HepG2 (cell line): ENCODE measurements around the gene PIGZ. TPM values are rescaled to one million over a fixed set of nuclear protein-coding genes. Genes with fewer than 3 reads are reported as not detected.
A peak's percentile ranks its signal among the peaks of the same experiment; 100 is the strongest.

ENCODE experiments used
- BCL6 ChIP-seq: IDR thresholded peaks from 2 replicates; pipeline ENCODE4 v1.6.1; 2016; ENCODE audit warnings: missing genetic modification reagents, missing compliant biosample characterization
- FOSL2 ChIP-seq: sonication (generic); formaldehyde crosslinking; IDR thresholded peaks from 2 replicates; pipeline ENCODE4 v1.4.0; 2020; ENCODE audit warnings: missing genetic modification reagents
- FOXA1 ChIP-seq, 2 experiments: fragments of 450-650 bp in 1 of 2; sonication (generic) in 1 of 2; formaldehyde crosslinking in 1 of 2; IDR thresholded peaks; 2 replicates each; pipeline versions ENCODE4 v1.4.0 to v1.6.1; 2016 to 2020; ENCODE audit warnings: missing genetic modification reagents in 1 of 2
- GATAD2A ChIP-seq: IDR thresholded peaks from 2 replicates; pipeline ENCODE4 v1.6.1; 2016
- RBFOX2 ChIP-seq: fragments of 200-400 bp; formaldehyde crosslinking; IDR thresholded peaks from 2 replicates; pipeline ENCODE4 v1.6.1; 2017; ENCODE audit warnings: low read depth, mild to moderate bottlenecking, low read length
- RFX1 ChIP-seq: fragments of 450-650 bp; IDR thresholded peaks from 2 replicates; pipeline ENCODE4 v1.6.1; 2017
- SALL1 ChIP-seq: sonication (generic); formaldehyde crosslinking; IDR thresholded peaks from 2 replicates; pipeline ENCODE4 v1.8.0; 2022; ENCODE audit warnings: mild to moderate bottlenecking, missing genetic modification reagents
- TEAD3 ChIP-seq: optimal IDR thresholded peaks from 2 replicates; pipeline ENCODE3; 2016; ENCODE audit warnings: borderline replicate concordance
- polyA plus RNA-seq, 8 experiments: library from polyadenylated mRNA; depleted of rRNA in 3 of 8; stranded (reverse) in 7 of 8; unstranded in 1 of 8; fragments of >200 nt; fragmentation: Illumina TruSeq in 4 of 8; extraction: Trizol in 4 of 8; gene quantifications; 2 replicates each; pipeline versions ENCODE4 v1.2.1 to v1.2.3, GENCODE V29; 2011 to 2016; ENCODE audit warnings: low read depth in 4 of 8, missing spikeins in 1 of 8, mixed read lengths in 1 of 8; ENCODE audit not compliant: insufficient read depth in 1 of 8
- total RNA-seq, 5 experiments: library from RNA; depleted of rRNA; stranded (reverse); fragments of >200 nt; fragmentation: Illumina TruSeq; extraction: Trizol; gene quantifications; 2 replicates each; pipeline ENCODE4 v1.2.3, GENCODE V29; 2016; ENCODE audit warnings: low read depth in 1 of 5
- TF ChIP-seq, protein P1 (sequence below): sonication (generic); formaldehyde crosslinking; IDR thresholded peaks from 2 replicates; pipeline ENCODE4 v1.4.0; 2020; ENCODE audit warnings: missing genetic modification reagents
- TF ChIP-seq, protein P2 (sequence below): sonication (generic); formaldehyde crosslinking; IDR thresholded peaks from 2 replicates; pipeline ENCODE4 v1.5.0; 2020; ENCODE audit warnings: mild to moderate bottlenecking, missing genetic modification reagents, moderate library complexity
- TF ChIP-seq, protein P3 (sequence below), 2 experiments: fragments of 450-650 bp in 1 of 2; sonication (generic) in 1 of 2; formaldehyde crosslinking in 1 of 2; IDR thresholded peaks; 2 replicates each; pipeline versions ENCODE4 v1.6.1 to v1.8.0; 2016 to 2022; ENCODE audit warnings: antibody characterized with exemption in 1 of 2, mild to moderate bottlenecking in 1 of 2, missing genetic modification reagents in 1 of 2
- TF ChIP-seq, protein P4 (sequence below): IDR thresholded peaks from 2 replicates; pipeline ENCODE4 v1.4.0; 2020; ENCODE audit warnings: mild to moderate bottlenecking, missing genetic modification reagents

The PIGZ gene
- total and polyA plus RNA-seq, 2 of the 13 experiments (the other 11 are each of a cell fraction or from before 2014, with no cell fraction given), result 4.7 to 60.5 TPM

DNA sequence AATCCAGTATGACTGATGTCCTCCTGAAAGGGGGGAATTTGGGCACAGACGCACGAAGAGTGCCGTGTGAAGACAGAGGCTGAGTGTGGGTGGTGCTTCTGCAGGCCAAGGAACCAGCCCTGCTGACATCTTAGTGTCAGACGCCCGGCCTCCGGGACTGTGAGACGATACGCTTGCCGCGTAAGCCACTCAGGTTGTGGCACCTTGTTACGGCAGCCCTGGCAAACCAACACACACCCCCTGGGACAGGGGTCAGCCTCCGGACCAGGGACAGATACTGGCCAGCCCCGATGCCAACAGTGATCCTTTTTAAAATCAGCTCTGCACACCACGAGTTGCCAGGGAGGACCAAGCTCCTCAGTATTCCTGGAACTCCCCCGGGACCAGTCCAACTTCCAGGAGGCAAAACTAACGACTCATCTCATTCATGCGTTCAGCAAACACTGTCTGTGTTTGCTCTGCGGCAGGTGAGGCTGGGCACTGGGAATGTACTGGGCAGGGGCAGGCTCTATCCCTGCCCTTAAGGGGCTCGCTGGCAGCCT lies 21.2 kb upstream of the PIGZ start (continued):
- TF ChIP-seq FOSL2 (CRISPR knock-in tag), result peak; percentile 47; the same call in 1 of the 2 replicates
- no peak for TF ChIP-seq RBFOX2
- TF ChIP-seq, protein P1, sequence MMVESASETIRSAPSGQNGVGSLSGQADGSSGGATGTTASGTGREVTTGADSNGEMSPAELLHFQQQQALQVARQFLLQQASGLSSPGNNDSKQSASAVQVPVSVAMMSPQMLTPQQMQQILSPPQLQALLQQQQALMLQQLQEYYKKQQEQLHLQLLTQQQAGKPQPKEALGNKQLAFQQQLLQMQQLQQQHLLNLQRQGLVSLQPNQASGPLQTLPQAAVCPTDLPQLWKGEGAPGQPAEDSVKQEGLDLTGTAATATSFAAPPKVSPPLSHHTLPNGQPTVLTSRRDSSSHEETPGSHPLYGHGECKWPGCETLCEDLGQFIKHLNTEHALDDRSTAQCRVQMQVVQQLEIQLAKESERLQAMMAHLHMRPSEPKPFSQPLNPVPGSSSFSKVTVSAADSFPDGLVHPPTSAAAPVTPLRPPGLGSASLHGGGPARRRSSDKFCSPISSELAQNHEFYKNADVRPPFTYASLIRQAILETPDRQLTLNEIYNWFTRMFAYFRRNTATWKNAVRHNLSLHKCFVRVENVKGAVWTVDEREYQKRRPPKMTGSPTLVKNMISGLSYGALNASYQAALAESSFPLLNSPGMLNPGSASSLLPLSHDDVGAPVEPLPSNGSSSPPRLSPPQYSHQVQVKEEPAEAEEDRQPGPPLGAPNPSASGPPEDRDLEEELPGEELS (CRISPR knock-in tag), result 0 out of 2 replicates have a peak, but pooled peaks have one; percentile 14
- peak; percentile 56; the same call in 1 of the 2 replicates for TF ChIP-seq GATAD2A (CRISPR knock-in tag)
- TF ChIP-seq, protein P2, sequence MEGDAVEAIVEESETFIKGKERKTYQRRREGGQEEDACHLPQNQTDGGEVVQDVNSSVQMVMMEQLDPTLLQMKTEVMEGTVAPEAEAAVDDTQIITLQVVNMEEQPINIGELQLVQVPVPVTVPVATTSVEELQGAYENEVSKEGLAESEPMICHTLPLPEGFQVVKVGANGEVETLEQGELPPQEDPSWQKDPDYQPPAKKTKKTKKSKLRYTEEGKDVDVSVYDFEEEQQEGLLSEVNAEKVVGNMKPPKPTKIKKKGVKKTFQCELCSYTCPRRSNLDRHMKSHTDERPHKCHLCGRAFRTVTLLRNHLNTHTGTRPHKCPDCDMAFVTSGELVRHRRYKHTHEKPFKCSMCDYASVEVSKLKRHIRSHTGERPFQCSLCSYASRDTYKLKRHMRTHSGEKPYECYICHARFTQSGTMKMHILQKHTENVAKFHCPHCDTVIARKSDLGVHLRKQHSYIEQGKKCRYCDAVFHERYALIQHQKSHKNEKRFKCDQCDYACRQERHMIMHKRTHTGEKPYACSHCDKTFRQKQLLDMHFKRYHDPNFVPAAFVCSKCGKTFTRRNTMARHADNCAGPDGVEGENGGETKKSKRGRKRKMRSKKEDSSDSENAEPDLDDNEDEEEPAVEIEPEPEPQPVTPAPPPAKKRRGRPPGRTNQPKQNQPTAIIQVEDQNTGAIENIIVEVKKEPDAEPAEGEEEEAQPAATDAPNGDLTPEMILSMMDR (CRISPR knock-in tag), result no peak
- 0 out of 2 replicates have a peak, but pooled peaks have one; percentile 37 for TF ChIP-seq SALL1
- TF ChIP-seq, protein P3, sequence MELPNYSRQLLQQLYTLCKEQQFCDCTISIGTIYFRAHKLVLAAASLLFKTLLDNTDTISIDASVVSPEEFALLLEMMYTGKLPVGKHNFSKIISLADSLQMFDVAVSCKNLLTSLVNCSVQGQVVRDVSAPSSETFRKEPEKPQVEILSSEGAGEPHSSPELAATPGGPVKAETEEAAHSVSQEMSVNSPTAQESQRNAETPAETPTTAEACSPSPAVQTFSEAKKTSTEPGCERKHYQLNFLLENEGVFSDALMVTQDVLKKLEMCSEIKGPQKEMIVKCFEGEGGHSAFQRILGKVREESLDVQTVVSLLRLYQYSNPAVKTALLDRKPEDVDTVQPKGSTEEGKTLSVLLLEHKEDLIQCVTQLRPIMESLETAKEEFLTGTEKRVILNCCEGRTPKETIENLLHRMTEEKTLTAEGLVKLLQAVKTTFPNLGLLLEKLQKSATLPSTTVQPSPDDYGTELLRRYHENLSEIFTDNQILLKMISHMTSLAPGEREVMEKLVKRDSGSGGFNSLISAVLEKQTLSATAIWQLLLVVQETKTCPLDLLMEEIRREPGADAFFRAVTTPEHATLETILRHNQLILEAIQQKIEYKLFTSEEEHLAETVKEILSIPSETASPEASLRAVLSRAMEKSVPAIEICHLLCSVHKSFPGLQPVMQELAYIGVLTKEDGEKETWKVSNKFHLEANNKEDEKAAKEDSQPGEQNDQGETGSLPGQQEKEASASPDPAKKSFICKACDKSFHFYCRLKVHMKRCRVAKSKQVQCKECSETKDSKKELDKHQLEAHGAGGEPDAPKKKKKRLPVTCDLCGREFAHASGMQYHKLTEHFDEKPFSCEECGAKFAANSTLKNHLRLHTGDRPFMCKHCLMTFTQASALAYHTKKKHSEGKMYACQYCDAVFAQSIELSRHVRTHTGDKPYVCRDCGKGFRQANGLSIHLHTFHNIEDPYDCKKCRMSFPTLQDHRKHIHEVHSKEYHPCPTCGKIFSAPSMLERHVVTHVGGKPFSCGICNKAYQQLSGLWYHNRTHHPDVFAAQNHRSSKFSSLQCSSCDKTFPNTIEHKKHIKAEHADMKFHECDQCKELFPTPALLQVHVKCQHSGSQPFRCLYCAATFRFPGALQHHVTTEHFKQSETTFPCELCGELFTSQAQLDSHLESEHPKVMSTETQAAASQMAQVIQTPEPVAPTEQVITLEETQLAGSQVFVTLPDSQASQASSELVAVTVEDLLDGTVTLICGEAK (IDR thresholded peaks at IDR 0.05), result no peak
- TF ChIP-seq, protein P3 (CRISPR knock-in tag; IDR thresholded peaks at IDR 0.05), result 0 out of 2 replicates have a peak, but pooled peaks have one; percentile 33
- TF ChIP-seq BCL6 (CRISPR knock-in tag), result peak; percentile 90
- no peak for TF ChIP-seq FOXA1 (IDR thresholded peaks at IDR 0.05)
- TF ChIP-seq FOXA1 (CRISPR knock-in tag; IDR thresholded peaks at IDR 0.05), result peak; percentile 52
- TF ChIP-seq RFX1, result no peak
- TF ChIP-seq TEAD3 (CRISPR knock-in tag), result peak; percentile 44
- TF ChIP-seq, protein P4, sequence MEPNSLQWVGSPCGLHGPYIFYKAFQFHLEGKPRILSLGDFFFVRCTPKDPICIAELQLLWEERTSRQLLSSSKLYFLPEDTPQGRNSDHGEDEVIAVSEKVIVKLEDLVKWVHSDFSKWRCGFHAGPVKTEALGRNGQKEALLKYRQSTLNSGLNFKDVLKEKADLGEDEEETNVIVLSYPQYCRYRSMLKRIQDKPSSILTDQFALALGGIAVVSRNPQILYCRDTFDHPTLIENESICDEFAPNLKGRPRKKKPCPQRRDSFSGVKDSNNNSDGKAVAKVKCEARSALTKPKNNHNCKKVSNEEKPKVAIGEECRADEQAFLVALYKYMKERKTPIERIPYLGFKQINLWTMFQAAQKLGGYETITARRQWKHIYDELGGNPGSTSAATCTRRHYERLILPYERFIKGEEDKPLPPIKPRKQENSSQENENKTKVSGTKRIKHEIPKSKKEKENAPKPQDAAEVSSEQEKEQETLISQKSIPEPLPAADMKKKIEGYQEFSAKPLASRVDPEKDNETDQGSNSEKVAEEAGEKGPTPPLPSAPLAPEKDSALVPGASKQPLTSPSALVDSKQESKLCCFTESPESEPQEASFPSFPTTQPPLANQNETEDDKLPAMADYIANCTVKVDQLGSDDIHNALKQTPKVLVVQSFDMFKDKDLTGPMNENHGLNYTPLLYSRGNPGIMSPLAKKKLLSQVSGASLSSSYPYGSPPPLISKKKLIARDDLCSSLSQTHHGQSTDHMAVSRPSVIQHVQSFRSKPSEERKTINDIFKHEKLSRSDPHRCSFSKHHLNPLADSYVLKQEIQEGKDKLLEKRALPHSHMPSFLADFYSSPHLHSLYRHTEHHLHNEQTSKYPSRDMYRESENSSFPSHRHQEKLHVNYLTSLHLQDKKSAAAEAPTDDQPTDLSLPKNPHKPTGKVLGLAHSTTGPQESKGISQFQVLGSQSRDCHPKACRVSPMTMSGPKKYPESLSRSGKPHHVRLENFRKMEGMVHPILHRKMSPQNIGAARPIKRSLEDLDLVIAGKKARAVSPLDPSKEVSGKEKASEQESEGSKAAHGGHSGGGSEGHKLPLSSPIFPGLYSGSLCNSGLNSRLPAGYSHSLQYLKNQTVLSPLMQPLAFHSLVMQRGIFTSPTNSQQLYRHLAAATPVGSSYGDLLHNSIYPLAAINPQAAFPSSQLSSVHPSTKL (CRISPR knock-in tag), result peak; percentile 30; the same call in 1 of the 2 replicates
